PC-3 (cell line): ENCODE results near the gene CD163L1.

ENCODE experiments used
- CTCF ChIP-seq: fragments of 300-600 bp; sonication (generic); conservative IDR thresholded peaks from 2 replicates; pipeline ENCODE4 v1.5.1; 2017; ENCODE audit warnings: antibody characterized with exemption, low read depth, mild to moderate bottlenecking, low read length
- EZH2 ChIP-seq: fragments of 300-600 bp; sonication (generic); IDR thresholded peaks from one replicate; pipeline ENCODE4 v1.6.1; 2017; ENCODE audit warnings: antibody characterized with exemption, mild to moderate bottlenecking, low read length; ENCODE audit not compliant: unreplicated experiment

- no peak for TF ChIP-seq EZH2
- TF ChIP-seq CTCF: no peak
Observed at GRCh38 chr12:7451756-7452155, 7.8 kb upstream of the CD163L1 start.
